Neuronal stem cell (in vitro differentiated cells): Measurements from ENCODE around the gene ABCB8.

Experiments
- DNase-seq: peaks from one replicate; pipeline ENCODE4 v3.0.0-alpha.2; 2013; ENCODE audit warnings: low spot score
- H2AFZ ChIP-seq: one replicate; pipeline ENCODE4 v1.6.1; 2013; ENCODE audit warnings: mild to moderate bottlenecking, low read length, inconsistent platforms
- H2AK5ac ChIP-seq: 2 replicates; pipeline ENCODE4 v1.6.1; 2013; ENCODE audit warnings: low read depth, mild to moderate bottlenecking, inconsistent platforms, low read length, moderate library complexity, mixed read lengths
- H2BK120ac ChIP-seq: 2 replicates; pipeline ENCODE4 v1.6.1; 2013; ENCODE audit warnings: low read depth, mild to moderate bottlenecking, inconsistent platforms, low read length, moderate library complexity, mixed read lengths
- H2BK12ac ChIP-seq: one replicate; pipeline ENCODE4 v1.6.1; 2013; ENCODE audit warnings: low read length, inconsistent platforms
- H2BK15ac ChIP-seq: 2 replicates; pipeline ENCODE4 v1.6.1; 2013; ENCODE audit warnings: mild to moderate bottlenecking, low read length, inconsistent platforms, mixed read lengths
- H2BK5ac ChIP-seq: one replicate; pipeline ENCODE4 v1.6.1; 2013; ENCODE audit warnings: inconsistent platforms, mild to moderate bottlenecking, low read length, moderate library complexity
- H3K14ac ChIP-seq: one replicate; pipeline ENCODE4 v1.6.1; 2013; ENCODE audit warnings: low read length, inconsistent platforms
- H3K18ac ChIP-seq: 2 replicates; pipeline ENCODE4 v1.6.1; 2013; ENCODE audit warnings: low read length, inconsistent platforms
- H3K23ac ChIP-seq: 2 replicates; pipeline ENCODE4 v1.6.1; 2013; ENCODE audit warnings: low read depth, mild to moderate bottlenecking, mixed read lengths, low read length, inconsistent platforms; ENCODE audit not compliant: poor library complexity
- H3K27ac ChIP-seq: replicated peaks from 3 replicates; pipeline ENCODE4 v1.5.1; 2013; ENCODE audit warnings: low read length, inconsistent platforms
- H3K27me3 ChIP-seq, 3 experiments: 2 replicates each; pipeline ENCODE4 v1.6.1; 2013; ENCODE audit warnings: low read length in 3 of 3, mild to moderate bottlenecking in 2 of 3, inconsistent platforms in 1 of 3, low read depth in 1 of 3, mixed read lengths in 1 of 3, moderate library complexity in 1 of 3; ENCODE audit not compliant: control insufficient read depth in 3 of 3, insufficient read depth in 3 of 3
- H3K36me3 ChIP-seq, 2 donors: replicated peaks in 1 of 2; 2 replicates each; pipeline ENCODE4 v1.6.1; 2013; ENCODE audit warnings: low read length in 2 of 2; ENCODE audit not compliant: control insufficient read depth in 2 of 2, insufficient read depth in 2 of 2
- H3K4ac ChIP-seq: 2 replicates; pipeline ENCODE4 v1.6.1; 2013; ENCODE audit warnings: inconsistent platforms, mild to moderate bottlenecking, low read length, moderate library complexity
- H3K4me1 ChIP-seq, 2 donors: 1 replicate in 1 of 2; 2 replicates in 1 of 2; pipeline ENCODE4 v1.6.1; 2013; ENCODE audit warnings: low read length in 2 of 2, low read depth in 1 of 2; ENCODE audit not compliant: control insufficient read depth in 2 of 2, insufficient read depth in 1 of 2
- H3K4me2 ChIP-seq: one replicate; pipeline ENCODE4 v1.6.1; 2013; ENCODE audit warnings: mild to moderate bottlenecking, low read length, inconsistent platforms; ENCODE audit not compliant: insufficient read depth, poor library complexity, severe bottlenecking
- H3K4me3 ChIP-seq, 2 donors: 2 replicates each; pipeline ENCODE4 v1.5.1; 2013; ENCODE audit warnings: low read length in 2 of 2, mild to moderate bottlenecking in 2 of 2, inconsistent platforms in 1 of 2, moderate library complexity in 1 of 2
- H3K79me1 ChIP-seq: one replicate; pipeline ENCODE4 v1.6.1; 2013; ENCODE audit warnings: low read depth, mild to moderate bottlenecking, inconsistent platforms, low read length, moderate library complexity
- H3K9ac ChIP-seq: one replicate; pipeline ENCODE4 v1.6.1; 2013; ENCODE audit warnings: mild to moderate bottlenecking, low read depth, low read length, inconsistent platforms; ENCODE audit not compliant: poor library complexity
- H3K9me3 ChIP-seq, 2 donors: replicated peaks in 1 of 2; 2 replicates each; pipeline versions ENCODE3 to v1.6.1; 2013; ENCODE audit warnings: low read length in 2 of 2, mild to moderate bottlenecking in 2 of 2, inconsistent platforms in 1 of 2, low read depth in 1 of 2, mixed read lengths in 1 of 2, moderate library complexity in 1 of 2; ENCODE audit not compliant: control insufficient read depth in 2 of 2, insufficient read depth in 1 of 2
- H4K8ac ChIP-seq: one replicate; pipeline ENCODE4 v1.6.1; 2013; ENCODE audit warnings: low read depth, mild to moderate bottlenecking, inconsistent platforms, low read length, moderate library complexity
- H4K91ac ChIP-seq: one replicate; pipeline ENCODE4 v1.6.1; 2013; ENCODE audit warnings: low read length, low read depth, mild to moderate bottlenecking, inconsistent platforms; ENCODE audit not compliant: poor library complexity
- WGBS, 2 donors: extraction: QIAGEN DNeasy Blood & Tissue Kit; methylation state at CpG; one replicate each; pipeline ENCODE4 v1.1.7; 2013; ENCODE audit warnings: missing lambda C conversion rate in 2 of 2, mixed read lengths in 1 of 2; ENCODE audit not compliant: insufficient read length in 2 of 2, insufficient replicate concordance in 1 of 2; ENCODE audit errors: extremely low coverage in 2 of 2; 5-methylcytosine and 5-hydroxymethylcytosine counted together

The ABCB8 gene

DNA sequence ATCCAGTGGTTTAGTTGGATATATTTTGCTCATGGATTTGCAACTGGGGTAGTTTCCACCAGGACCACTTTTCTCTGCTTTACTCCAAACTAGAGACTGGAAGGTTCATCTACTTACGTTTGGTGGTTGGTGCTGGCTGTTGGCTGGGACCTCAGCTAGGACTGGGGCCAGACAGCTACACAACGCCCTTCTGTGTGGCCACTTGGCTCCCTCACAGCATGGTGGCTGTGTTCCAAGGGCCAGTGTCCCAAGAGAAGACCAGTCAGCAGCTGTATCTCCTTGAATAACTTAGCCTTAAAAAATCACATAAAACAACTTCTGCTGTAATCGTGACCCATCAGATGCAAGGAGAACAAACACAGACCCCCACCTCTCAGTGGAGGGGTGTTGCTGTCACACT lies 45.9 kb upstream of the ABCB8 start:
- H4K8ac ChIP-seq = no peak overlapping the region
- H2BK120ac ChIP-seq = no peak overlapping the region
- peaks cover 13 to 14% of the 10 kb centered on the region in 2 donors for H3K4me1 ChIP-seq
- DNase-seq = no peak
- no peak overlapping the region for H3K4me2 ChIP-seq
- H3K4me3 ChIP-seq = no peak overlapping the region
- no peak overlapping the region for H3K18ac ChIP-seq
- WGBS, 2 donors = no CpG with 5 or more reads among the region's 3 CpGs
- no peak overlapping the region for H3K14ac ChIP-seq
- no peak overlapping the region for H2AK5ac ChIP-seq
- no peaks in the 10 kb centered on the region for H3K36me3 ChIP-seq
- no peaks in the 10 kb centered on the region for H3K9me3 ChIP-seq
- no peak overlapping the region for H4K91ac ChIP-seq
- H3K9ac ChIP-seq = no peak overlapping the region
- H3K27me3 ChIP-seq = peaks cover 0 to 36% (median under 1%) of the 10 kb centered on the region in 3 experiments
- no peak overlapping the region for H2AFZ ChIP-seq
- H2BK5ac ChIP-seq = no peak overlapping the region
- H3K4ac ChIP-seq = no peak overlapping the region
- peaks cover under 1% of the 10 kb centered on the region for H3K79me1 ChIP-seq
- H3K27ac ChIP-seq = no peak overlapping the region
- H2BK12ac ChIP-seq = no peak overlapping the region
- H2BK15ac ChIP-seq = no peak overlapping the region
- no peak overlapping the region for H3K23ac ChIP-seq

DNA sequence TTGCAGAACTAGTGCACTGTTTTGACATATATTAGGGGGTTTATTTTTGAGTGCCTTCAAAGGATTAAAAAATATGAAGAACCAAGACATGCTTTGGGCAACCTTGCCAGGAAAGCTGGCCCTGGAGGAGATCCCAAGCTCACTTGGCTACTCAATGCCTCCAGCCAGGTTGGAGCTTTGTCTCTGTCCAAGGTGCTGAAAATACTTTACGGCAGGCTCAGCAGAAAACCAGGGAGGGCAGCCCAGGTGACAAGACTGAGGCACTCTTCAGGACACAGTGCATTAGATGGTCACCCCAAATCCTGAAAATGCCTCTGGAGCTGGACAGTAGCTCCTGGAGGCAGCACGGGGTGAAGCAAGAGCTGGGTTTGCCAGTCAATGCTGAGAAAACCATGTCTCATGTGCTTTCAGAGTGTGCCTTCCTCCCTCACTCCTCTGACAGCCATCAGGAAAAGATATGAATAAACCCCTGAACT lies 44.3 kb upstream of the ABCB8 start:
- H4K8ac ChIP-seq = no peak overlapping the region
- no peak overlapping the region for H3K23ac ChIP-seq
- H3K4me3 ChIP-seq = no peak overlapping the region
- no peak overlapping the region for H3K18ac ChIP-seq
- H3K9ac ChIP-seq = no peak overlapping the region
- no peak overlapping the region for H3K4me2 ChIP-seq
- H3K36me3 ChIP-seq = no peaks in the 10 kb centered on the region
- H2AFZ ChIP-seq = no peak overlapping the region
- no peak overlapping the region for H2BK120ac ChIP-seq
- H2BK5ac ChIP-seq = no peak overlapping the region
- no peaks in the 10 kb centered on the region for H3K9me3 ChIP-seq
- H2BK12ac ChIP-seq = no peak overlapping the region
- H3K27me3 ChIP-seq = peaks cover 0 to 36% (median 0%) of the 10 kb centered on the region in 3 experiments
- peak; percentile 82 for DNase-seq
- H2BK15ac ChIP-seq = no peak overlapping the region
- H2AK5ac ChIP-seq = no peak overlapping the region
- WGBS, 2 donors = no CpG with 5 or more reads among the region's 2 CpGs
- no peak overlapping the region for H3K14ac ChIP-seq
- H4K91ac ChIP-seq = no peak overlapping the region
- no peak overlapping the region for H3K4ac ChIP-seq
- H3K79me1 ChIP-seq = no peaks in the 10 kb centered on the region
- peaks cover 12 to 20% of the 10 kb centered on the region in 2 donors for H3K4me1 ChIP-seq
- H3K27ac ChIP-seq = no peak overlapping the region

DNA sequence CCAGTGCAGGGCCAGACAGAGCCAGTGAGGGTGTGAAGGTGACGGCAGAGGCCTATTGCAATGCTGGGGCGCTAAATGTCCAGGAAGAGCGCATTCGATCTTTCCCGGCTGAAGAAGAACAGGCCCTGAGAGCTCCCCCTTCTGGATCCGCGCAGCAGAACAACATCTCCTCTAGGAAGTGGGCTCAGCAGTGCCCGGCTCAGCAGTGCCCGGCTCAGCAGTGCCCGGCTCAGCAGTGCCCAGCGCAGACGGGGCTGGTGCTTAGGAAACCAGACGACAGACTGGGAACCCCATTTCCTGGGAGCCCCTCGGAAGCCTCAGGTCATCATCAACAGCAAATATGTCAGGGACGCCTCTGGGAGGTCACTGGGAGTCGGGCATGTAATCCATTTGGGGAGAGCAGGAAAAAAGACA lies 42.1 kb upstream of the ABCB8 start:
- Histone ChIP-seq H3K9ac (no peak overlapping the region), H2AK5ac (no peak overlapping the region), H3K4me3 (no peak overlapping the region), H3K18ac (no peak overlapping the region), H3K14ac (no peak overlapping the region), H3K4me2 (no peak overlapping the region), H3K27me3 (peaks cover 0 to 20% (median 0%) of the 10 kb centered on the region in 3 experiments), H3K4ac (no peak overlapping the region), H4K8ac (no peak overlapping the region), H3K4me1 (peaks cover 2 to 6% of the 10 kb centered on the region in 2 donors), H3K27ac (no peak overlapping the region), H2BK15ac (no peak overlapping the region), H4K91ac (no peak overlapping the region), H3K36me3 (no peaks in the 10 kb centered on the region), H2BK12ac (no peak overlapping the region), H2BK5ac (no peak overlapping the region), H3K79me1 (no peaks in the 10 kb centered on the region), H3K23ac (no peak overlapping the region), H3K9me3 (peaks cover under 1 to 13% of the 10 kb centered on the region in 2 donors), H2AFZ (no peak overlapping the region), H2BK120ac (no peak overlapping the region)
- no CpG with 5 or more reads among the region's 16 CpGs for WGBS, 2 donors
- no peak for DNase-seq

DNA sequence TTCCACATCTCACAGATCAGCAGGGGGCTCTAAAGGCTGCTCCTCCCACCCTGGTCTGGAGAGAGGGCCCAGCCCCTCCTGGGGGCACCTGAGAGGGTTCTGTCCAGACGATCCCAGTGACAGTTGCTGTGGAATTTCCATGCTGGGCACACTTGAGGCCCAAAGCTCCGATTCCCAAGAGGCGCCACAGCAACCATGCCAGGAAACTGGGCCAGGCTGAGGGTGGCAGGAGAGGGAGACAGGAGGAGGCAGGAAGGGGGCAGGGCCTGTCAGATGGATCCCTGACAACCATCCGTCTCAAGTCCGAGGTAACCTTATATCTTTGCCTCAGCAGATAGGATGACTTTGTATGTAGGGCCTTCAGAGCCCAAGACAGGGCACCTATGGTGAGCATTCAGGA lies 41.7 kb upstream of the ABCB8 start:
- WGBS, 2 donors = no CpG with 5 or more reads among the region's 5 CpGs
- DNase-seq = no peak
- H2AFZ ChIP-seq = no peak overlapping the region
- H3K4me3 ChIP-seq = no peak overlapping the region
- H3K9ac ChIP-seq = no peak overlapping the region
- H4K8ac ChIP-seq = no peak overlapping the region
- no peaks in the 10 kb centered on the region for H3K36me3 ChIP-seq
- H2BK15ac ChIP-seq = peak overlapping the region; percentile 42
- peak overlapping the region; percentile 34 for H3K18ac ChIP-seq
- H2BK5ac ChIP-seq = no peak overlapping the region
- no peak overlapping the region for H3K27ac ChIP-seq
- H2BK12ac ChIP-seq = no peak overlapping the region
- H3K23ac ChIP-seq = no peak overlapping the region
- no peak overlapping the region for H3K14ac ChIP-seq
- no peak overlapping the region for H3K4me2 ChIP-seq
- H3K27me3 ChIP-seq = peaks cover 0 to 16% (median 0%) of the 10 kb centered on the region in 3 experiments
- no peak overlapping the region for H2AK5ac ChIP-seq
- H2BK120ac ChIP-seq = no peak overlapping the region
- H3K79me1 ChIP-seq = no peaks in the 10 kb centered on the region
- peaks cover 2 to 6% of the 10 kb centered on the region in 2 donors for H3K4me1 ChIP-seq
- peaks cover 5 to 18% of the 10 kb centered on the region in 2 donors for H3K9me3 ChIP-seq
- no peak overlapping the region for H4K91ac ChIP-seq
- H3K4ac ChIP-seq = no peak overlapping the region
